Activated T-cell treated with anti-CD3 and anti-CD28 coated beads for 1 hour (primary cell): ENCODE data around the gene PIGV.
"Not testable (repeated sequence)": the region's sequence is repeated elsewhere in the genome, so short reads cannot be mapped to it uniquely, and the experiment has no call there.

Source experiments
- DNase-seq: peaks from one replicate; pipeline ENCODE4 v3.0.0-alpha.2; 2020; ENCODE audit warnings: low read depth

PIGV gene

GRCh38 chr1:26833432-26834405, 46.0 kb downstream of the PIGV start:
- DNase-seq: peak; percentile 77

- not testable (repeated sequence) for DNase-seq
Measured at GRCh38 chr1:26837665-26838064, 49.9 kb downstream of the PIGV start.

GRCh38 chr1:26838474-26839338, 51.0 kb downstream of the PIGV start:
- DNase-seq: no peak

- no peak for DNase-seq
Measured at GRCh38 chr1:26839339-26839722, 51.6 kb downstream of the PIGV start.

GRCh38 chr1:26839779-26840178, 52.0 kb downstream of the PIGV start:
- DNase-seq: no peak

- DNase-seq: no peak
Measured at GRCh38 chr1:26844424-26845196, 56.9 kb downstream of the PIGV start.

- not testable (repeated sequence) for DNase-seq
Measured at GRCh38 chr1:26847826-26848225, 60.1 kb downstream of the PIGV start.
